Adrenal gland (tissue), 5 donors: ENCODE measurements around the gene TMEM132D.

Experiments used
- CTCF ChIP-seq, 6 experiments: fragments of 450-650 bp in 4 of 6; fragments of 200-600 bp in 2 of 6; sonication (generic) in 1 of 6; IDR thresholded peaks; 1 replicate in 5 of 6; 2 replicates in 1 of 6; pipeline versions ENCODE4 v1.5.1 to v1.8.0; 2016 to 2021; ENCODE audit warnings: antibody characterized with exemption in 6 of 6, mild to moderate bottlenecking in 2 of 6, moderate library complexity in 1 of 6
- POLR2A ChIP-seq, 2 donors: fragments of 450-650 bp; IDR thresholded peaks; one replicate each; pipeline ENCODE4 v1.6.1; 2017; ENCODE audit warnings: antibody characterized with exemption in 2 of 2, mild to moderate bottlenecking in 2 of 2, moderate library complexity in 1 of 2
- donor health status: DM: no; HTN: no; CAD: no.

GRCh38 chr12:129067491-129067890, 836.3 kb downstream of the TMEM132D start:
- TF ChIP-seq CTCF (IDR thresholded peaks at IDR 0.05): no peak
- no peak for TF ChIP-seq POLR2A (IDR thresholded peaks at IDR 0.05)
